NCI-H1105 (cell line): ENCODE data around the gene MTHFSD.

Experiments
- DNase-seq: peaks from one replicate; lab custom pipeline; 2025; lab: John Stamatoyannopoulos, UW

MTHFSD gene

DNA sequence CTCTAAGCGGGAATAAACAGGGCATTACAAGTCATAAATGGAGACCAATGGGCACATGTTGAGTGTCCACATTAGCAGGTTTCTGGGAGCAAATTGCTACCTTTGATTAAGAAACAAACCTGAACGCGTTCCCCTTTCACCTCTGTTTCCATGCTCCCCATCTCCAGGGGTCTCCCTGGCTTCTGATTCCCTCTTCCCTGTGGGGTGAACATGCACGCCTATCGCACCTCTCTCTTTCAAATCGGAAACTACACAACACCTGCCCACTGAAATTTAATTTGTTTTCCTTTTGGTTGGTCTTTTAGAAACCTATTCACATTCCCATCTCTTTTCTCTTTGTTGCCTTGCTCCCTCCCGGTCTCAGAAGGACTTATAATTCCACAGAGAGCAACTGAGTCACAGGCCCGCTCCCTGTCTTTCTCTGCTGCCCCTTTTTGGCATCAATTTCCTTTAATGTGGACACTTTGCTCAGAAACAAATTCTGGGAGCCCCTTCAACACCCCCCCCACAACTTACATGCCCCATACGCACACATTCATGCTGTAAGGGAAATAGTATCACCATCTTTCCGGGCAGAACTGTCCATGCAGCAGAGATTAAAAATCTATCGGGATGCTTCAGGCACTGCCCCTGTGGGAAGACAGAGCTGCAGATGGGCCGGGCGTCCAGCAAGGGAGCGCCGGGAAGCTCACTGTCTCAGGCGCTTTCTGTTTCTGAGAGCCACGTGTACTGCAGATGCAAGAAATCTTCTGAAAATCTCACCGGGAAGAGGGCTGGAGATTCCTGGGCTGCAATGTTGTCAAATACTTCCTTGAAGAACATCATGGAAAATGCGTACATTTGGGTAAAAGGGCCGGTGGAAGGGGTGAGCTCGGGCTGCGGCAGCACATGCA, 51.9 kb downstream of the MTHFSD start:
- DNase-seq: no peak

DNA sequence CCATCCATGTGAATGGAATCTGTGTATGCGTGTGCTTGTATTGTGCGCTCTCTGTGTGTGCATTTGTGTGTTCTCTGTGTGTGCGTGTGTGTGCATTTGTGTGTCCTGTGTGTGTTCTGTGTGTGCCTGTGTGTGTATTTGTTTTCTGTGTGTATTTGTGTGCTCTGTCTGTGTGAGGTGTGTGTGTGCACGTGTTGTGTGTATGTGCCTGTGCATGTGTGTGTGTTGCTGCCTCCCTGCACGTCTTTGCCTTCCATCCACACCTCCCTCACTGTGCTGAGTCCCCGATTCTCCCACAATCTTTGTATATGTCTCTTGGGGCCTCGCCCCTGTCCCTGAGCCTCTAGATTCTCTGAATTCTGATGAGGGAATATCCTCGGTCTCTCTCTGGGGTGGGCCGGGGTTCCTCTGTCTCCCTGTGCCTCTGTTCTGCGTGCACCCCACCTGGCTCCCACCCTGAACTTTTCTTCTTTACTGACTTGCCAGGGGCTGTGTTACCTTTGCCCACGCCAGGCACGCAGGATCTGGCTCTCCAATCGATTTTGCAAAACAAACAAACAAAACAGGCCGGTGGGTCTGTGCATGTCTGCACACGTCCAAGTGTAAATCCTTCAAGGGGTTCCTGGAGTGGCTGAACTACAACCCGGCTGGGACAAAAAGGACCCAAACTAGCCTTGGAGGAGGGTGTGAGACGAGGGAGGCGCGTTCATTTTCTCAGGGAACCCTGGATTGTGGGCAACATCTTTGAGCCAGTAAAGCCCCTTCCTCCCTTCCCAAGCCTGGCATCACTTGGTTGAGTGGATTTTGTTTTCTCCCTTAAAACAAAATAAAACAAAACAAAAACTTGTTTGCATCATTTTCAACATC, 52.8 kb downstream of the MTHFSD start:
- DNase-seq: peak; percentile 25

DNA sequence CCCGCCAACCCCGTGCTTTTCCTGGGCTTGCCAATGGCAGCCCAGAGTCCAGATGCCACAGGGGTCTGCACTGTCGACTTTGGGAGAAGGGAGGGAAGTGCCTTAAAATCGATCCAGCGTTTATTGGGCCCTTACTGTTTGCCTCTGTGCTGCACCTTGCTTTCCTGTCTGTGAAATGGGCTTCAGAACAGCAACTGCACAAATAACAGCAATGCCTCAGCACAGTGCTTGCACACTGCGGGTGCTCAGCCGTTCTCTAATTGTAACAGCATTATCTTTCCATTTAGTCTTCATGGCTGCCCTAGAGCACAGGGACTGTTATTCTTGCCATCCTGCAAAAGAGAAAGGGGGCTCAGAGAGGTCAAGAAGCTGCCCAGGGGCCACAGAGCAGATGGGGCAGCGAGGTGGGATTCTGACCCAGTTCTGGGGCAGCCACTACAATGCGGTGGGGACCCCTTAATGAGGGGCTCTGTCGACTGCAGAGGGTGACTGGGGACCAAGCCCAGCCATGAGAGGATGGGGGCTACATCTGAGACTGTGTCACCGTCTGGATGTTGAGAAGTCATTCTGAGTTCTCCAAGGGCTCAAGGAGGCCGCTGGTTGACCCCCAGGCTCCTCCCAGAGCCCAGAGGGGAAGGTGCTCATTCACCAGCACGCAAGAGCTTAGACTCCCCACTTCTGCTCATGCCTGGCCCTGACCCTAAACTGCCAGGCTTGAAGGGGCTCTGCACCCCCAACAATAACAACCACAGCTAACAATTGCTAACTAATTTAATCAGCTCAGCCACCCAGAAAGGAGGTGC, 54.1 kb downstream of the MTHFSD start:
- DNase-seq: no peak

DNA sequence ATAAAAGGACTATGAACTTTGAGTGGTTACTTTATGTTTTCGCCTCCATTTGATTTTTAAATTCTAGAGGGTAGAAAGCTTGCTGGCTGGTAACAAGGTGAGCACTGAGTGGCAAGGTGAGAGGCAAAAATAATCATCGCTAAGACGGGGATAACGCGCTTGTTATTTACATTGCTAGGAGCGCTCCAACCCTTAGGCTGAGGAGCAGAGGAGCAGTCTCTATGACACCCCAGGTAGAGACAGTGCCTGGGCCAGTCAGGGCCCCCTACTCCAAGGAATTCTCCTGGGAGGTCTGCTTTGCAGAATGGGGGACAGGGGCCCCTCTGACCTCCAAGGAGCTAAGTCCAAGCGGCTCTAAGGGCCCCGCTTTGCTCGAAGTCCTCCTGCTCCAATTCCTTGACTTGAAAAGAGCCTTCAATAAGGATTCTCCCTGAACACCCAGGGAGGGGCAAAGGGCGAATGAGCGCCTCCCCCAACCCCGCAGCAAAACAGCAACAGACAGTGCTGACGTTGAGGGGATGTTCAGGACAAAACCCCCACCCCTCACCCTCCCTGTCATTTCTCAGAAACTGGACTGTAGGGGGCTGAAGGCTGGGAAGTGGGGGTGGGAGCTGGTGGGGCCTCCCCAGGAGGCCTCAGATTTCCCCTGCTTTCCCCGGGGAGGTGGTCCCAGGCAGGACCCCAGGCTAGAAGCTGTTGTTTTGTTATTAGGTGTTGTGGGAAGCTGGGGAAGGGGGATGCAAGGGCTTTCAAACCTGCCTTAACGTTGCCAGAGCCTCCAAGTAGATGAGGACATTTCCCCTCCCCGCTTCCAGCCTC, 54.9 kb downstream of the MTHFSD start:
- DNase-seq: no peak

DNA sequence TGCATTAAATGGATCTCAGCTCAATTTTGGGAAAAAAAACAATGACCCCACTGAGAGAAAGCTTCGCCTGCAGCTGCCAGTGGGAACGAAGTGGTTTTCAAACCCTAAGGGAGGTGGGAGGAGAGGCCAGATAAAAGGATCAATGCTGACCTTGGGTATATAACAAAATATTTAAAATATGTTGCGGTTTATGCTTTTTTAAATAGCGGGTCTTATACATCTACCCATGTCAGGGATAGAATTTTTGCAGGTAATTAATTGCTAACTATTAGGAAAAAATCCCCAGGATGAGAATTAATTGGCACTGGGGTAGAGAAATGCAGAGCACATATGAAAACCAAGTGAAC, 55.6 kb downstream of the MTHFSD start:
- no peak for DNase-seq

DNA sequence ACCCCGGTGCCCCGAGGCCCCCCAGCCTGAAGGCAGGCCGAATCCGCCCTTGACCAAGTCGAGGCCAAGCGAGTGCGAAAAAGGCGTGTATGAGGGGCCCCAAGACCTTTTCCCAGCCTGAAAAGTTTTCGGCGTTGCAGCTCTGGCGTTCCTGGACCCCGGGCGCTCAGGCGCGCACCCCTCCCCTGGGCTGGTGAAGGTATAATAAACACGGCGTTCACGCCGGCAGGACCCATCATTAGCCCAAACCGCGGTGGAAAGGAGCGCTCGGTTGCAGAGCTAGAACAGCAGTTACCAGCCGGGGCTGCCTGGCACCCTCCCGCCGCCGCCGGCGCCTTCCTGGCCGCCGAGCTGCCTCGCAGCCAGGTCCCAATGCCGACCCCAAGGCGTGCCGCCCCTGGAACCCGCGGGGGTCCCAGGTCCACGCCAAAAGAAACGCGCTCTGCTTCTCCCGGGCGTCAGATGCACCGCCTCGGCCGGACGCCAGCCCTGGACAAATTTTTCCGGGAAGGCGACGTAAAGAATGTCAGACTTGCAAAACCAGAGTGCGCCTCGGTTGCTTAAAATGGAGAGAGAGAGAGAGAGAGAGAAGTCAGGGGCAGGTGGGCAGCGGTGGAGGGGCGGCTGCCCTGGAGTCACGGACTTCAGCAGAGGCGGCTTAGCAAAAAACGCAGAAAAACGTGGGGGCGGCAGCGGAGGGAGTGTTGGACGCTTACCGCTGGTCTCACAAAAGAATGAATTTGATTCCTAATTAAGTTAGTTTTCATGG, 56.2 kb downstream of the MTHFSD start:
- DNase-seq: no peak

DNA sequence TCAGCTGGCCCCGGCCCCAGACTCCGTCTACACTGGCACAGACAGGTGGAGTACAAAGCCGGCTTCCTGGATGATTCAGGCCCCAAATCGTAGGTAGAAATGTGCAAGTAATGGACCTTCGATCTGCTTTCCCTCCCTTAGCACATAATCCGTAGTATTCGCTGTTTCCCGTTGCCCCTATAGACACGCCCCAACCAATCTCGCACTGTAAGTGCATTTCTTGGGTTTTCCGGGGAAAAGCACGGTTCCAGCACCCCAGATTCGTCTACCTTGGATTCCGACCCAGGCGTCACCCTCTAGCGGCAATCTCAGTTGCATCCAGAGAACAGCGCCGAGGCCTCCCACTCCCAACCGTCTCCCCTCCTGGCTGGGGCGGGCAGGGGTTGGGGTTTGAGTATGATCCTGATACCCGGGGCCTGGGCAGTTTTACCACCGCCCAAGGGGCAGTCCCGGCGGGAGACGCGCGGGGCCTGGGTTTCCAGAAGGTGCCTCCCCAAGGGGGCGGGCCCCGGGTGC, 56.8 kb downstream of the MTHFSD start:
- DNase-seq: no peak

DNA sequence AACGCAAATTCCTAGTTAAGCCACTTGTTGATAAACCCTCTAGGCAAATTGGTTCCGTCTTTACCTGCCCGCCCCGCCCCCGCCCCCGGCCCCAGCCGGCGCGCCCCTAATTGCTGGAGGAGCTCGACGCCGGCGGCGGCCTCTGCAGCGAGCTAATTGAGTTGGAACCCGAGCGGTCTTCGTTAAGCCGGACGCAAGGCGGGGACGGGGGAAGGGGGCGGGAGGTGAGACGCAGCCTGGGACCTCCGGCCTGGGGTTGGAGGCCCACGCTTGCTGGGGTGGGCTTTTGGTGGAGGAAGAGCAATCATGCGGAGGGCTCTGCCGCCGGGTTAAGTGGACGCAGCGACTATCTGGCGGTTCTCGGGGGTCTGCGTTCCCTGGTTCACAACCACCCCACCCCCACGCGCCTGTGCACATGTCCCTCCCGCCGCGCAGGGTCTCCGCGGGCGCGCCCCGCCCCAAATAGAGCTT, 57.4 kb downstream of the MTHFSD start:
- DNase-seq: no peak

DNA sequence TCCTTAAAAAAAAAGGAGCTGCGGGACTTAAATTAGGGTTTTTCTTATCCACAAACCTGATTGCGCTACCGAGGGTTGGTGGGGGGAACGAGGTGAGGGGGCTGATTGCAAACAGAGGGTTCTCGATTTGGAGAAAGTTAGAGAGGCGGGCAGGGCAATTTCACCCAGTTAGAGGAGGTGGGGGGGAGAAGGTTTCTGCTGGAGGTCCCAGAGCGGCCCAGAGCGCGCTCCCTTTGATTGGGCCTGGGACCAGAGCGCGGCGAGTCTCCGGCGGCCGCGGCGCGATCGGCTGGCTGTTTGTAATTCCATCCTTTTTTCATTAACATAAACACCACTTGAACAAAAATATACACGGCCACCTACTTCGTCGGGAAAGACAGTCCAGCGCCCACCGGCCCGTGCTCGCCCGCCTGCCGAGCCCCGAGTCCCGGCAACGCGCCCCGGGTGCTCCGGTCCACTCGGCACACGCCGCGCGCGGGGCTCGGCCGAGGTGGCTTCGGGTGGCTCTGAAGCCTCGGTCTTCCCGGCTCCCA, 58.0 kb downstream of the MTHFSD start:
- DNase-seq: no peak

DNA sequence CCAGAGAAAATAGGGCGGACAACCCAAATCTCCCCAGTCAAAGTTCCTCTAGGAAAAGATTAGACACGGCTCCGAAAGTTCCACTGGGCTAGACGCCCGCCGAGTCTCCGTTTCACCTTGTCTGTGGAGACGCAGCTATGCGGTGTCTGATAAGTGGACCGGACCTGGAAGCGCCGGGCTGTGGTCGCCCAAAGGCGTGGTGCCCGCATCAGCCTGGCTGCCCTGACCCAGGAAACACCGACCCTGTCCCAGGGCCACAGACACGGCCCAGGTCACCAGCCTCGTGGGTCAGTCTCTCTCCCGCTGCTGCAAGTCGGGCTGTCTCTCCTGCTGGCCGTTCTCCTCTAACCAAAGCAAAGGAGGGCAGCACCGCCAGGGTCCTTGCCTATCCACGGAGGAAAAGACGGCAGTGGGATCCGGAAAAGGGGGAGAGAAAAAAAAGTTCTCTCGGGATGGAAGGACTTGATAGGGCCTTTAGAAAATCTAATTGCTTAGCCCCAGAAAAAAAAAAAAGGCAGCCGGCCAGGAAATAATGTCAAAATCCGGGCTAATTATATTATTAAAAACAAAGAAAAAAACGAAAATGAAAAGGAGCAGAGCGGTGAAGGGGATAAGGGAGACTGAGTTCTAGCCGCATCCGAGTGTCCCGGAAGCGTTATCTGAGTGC, 58.6 kb downstream of the MTHFSD start:
- no peak for DNase-seq

DNA sequence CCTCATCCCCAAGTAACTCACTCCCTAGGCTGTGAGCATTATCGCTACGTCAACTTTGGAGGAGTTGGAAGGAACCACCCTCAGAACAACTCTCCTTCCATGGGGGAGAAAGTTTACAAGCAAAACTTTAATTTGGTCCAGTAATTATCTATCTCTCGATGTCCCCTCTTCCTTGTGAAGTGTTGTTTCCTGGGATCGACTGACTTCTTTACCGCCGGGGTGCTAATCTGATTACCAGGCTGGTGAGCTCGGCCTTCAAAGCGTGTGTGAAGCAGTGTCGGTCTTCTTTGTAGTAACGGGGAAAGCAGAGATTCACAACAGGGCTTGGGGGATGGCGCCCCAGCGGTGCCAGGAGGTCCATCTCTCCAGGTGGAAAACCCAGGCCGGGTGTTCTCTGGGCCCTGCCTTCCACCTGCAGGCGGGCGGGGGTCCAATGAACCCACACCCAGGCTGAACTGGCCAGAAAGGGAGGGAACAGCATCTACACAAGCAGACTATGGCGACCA, 59.2 kb downstream of the MTHFSD start:
- DNase-seq: no peak

DNA sequence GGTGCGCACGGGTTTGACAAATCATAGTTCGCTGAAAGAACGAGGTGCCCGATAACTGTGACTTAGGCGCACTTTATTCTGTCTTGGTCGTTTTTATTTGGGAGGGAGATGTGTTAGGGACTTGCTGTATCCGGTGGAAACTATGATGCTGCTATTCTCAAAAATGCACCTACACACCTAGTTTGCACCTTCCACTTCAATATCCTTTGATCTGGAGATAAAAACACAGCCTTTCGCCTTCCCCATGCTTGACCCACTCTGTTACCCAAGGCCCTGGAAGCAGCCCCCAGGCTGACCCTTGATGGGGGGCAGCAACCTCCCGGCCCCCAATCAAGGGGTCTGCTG, 59.7 kb downstream of the MTHFSD start:
- DNase-seq: no peak

DNA sequence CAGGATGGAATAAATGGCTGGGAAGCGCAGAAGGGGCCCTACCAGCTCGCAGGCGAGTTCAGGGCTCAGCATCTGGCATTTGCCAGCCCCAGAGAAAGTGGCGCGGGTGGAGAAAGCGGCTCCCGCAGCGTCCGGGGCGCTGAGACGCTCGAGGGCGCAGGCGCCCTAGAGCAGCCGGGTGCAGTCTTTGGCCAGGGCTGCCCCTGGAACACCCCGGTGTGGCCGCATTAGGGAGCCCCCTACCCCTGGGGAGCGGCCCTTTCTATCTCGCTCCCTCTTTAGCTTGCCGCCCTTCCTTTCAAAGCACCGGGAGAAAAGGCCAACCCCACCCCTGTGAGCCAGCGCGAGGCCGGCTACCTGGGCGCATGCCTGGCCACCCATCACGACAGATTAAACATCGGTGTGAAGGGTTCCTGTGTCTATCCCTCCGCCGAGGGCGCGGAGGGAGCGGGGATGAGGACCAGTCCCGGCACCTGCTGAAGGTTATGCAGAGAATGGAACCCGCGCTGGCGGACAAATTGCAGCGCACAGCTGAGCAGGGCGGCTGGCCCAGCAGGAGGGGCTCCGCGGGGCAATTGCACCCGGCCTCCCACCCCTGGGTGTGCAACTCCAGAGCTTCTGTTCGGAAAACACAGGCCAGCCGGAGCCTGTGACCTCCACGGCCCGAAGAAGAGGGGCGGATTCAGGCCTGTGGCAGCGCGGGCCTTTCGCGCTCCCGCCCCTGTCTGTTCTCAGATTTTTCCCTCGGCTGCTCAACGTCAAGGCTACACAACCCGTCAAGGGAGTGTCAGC, 60.3 kb downstream of the MTHFSD start:
- DNase-seq: no peak

DNA sequence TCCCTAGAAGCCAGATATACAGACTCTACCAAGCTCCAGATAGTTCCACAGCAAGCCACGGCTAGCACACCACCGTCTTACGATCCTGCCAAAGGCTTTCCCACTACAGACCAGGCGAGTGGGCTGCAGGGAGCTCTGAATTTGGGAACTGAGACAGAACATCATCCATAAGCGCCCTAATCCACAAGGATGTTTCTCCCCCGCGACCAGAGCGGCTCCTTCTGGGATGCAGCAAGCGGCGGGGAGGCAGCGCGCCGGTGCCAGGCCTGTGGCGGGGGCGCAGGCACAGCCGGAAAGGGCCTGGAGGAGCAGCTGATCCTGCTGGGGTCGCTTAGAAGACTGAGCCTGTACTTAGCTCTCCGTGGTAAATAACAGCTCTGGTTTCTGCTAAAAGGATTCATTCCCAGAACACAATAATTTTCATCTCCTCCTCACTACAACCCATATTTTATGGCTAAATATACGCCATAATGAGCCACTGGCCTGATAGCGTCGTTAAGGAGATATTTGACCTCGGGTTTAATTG, 60.9 kb downstream of the MTHFSD start:
- DNase-seq: no peak

DNA sequence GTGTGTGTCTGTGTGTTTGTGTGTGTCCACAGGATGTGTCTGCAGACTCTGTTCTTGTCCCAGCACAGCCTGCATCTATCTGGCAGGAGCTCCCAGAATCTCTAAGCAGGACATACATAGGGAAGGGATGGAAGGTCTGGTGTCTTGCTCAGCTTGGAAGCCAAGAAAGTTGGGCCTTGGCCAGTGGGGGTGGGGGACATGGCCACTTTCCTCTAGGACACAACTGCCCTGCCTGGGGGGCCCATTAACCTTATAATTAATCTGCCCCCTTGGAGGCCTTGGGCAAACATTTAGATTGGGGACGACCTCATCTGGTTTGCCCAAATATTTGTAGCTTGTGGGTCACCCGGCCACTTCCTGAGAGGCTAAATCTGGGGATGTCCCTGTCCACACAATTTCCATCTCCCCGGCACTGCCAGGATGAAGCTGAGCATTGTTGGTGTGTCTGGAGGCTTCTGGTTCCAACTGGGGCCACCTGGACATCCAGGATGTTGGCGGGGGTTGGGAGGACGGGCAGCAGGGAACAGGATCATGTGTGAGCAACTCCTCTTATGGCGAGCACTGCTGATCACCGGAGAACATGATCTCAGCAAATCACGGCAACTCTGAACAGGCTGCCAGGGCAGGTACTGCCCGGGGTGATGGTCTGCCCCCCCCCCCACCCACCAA, 61.9 kb downstream of the MTHFSD start:
- no peak for DNase-seq

DNA sequence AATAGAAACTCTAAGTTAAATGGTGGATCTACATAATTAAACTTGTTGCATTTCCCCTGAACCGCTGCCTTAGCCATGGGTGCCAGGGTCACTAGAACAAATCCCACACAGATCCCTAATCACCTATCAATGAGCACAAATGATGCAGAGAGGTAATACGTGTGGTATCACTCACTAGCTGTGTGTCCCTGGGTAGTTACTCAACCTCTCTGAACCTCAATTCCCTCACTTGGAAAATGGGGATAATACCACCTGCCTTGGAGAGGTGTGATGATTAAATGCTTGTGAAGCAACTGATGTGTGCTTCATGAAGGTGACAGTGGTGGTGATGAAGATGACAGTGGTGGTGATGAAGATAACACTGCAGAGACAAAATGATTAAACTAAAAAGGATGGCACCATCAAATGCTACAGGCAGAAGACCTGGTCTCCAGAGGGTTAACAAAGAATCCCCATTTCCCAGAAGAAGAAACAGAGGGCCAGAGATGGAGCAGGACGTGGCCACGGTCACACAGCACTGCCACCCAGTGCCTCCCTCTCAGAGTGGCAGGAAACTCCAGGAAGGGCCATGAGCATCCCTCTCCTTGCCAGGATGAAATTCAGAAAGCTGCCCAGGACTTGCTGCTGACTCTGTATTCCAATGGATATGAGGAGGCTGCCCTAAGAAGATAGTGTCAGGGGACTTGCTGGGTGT, 62.6 kb downstream of the MTHFSD start:
- no peak for DNase-seq

DNA sequence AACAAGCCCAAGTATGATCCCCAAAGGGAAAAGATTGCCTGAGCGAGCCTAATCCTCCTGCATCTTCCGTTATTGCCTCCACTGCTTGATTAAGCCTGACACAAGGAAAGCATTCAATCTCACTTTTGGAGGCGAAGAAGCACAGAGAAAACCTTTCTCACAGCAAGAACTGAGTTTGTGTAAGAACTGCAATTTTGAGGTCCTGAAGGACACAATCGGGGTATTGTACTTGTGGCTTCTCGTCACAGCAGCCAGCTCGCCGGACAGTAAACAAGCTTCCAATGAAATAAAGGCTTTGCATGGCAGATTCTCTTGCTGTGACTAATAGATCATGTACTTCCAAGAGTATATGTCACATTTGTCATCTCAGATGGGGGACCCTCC, 63.4 kb downstream of the MTHFSD start:
- no peak for DNase-seq
